Head of caudate nucleus (tissue), 42 donors: ENCODE results near the gene UBAC1.
"Not testable (repeated sequence)": the region's sequence is repeated elsewhere in the genome, so short reads cannot be mapped to it uniquely, and the experiment has no call there.

ENCODE experiments used
- DNase-seq, 42 donors: peaks; one replicate each; pipeline versions ENCODE4 v3.0.0 to v3.0.0-alpha.2; 2020 to 2021; ENCODE audit warnings: mixed read lengths in 7 of 42
- intact Hi-C: fragments of 100-400 bp; cut with DNase I; formaldehyde crosslinking; loops from one replicate; pipeline ENCODE4 v1.15.0; 2022

The UBAC1 gene

GRCh38 chr9:135949501-135950134 is 11.6 kb downstream of the UBAC1 start:
- no peak for DNase-seq
- intact Hi-C loops = no loop called here

DNA sequence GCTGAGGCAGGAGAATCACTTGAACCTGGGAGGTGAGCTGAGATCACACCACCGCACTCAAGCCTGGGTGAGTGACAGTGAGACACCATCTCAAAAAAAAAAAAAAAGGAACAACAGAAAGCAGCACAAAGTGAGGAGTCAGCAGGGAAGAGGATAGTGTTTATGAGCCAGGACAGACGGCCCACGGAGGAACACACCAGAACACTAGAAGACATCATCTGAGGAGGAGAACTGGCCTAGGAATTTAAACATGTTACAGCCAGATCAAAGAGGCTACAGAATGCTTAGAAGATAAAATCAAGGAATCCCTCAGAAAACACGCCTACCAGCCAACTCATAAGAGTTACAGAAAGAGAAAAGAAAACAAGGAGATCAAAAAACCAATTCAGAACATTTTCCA is 12.2 kb downstream of the UBAC1 start:
- no peak for DNase-seq
- intact Hi-C loops = no loop called here

DNA sequence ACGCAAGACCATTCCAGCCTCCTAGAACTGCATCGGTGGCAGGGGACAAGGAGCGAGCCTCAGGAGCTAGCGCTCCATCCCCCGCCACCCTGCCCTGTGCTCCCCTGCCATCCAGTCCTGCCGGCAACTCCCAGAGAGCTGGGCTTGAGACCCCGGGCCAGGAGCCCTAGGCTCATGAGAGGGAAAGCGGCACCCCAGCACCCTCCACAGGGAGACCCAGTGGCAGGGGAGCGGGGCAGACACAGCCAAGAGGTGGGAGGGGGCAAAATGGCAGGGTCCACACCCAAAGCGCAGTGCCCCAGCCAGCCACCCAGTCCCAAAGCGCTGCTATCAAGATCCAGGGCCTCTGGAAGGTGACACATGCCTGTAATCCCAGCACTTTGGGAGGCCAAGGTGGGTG is 12.7 kb downstream of the UBAC1 start:
- intact Hi-C loops = no loop called here
- DNase-seq = no peak

DNA sequence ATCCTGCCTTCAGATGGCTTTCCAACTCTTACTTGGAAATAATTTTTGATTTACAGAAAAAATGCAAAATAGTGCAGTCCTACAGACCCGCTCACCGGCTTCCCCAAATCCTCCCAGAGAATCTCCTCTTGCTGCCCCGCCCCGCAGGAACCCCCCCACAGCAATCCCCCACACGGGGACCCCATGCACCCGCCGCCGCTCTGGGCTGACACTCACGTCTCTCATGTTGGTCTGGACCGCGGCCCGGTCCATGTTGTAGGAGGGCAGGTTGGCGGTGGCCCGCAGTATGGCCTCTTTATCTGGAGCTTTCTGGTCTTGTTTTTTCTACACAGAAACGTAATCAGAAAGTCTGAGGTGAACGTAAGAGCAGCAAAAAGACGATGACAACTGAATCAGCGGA is 13.6 kb downstream of the UBAC1 start:
- no peak for DNase-seq
- intact Hi-C loops = no loop called here

- intact Hi-C loops, DNase-seq: not testable (repeated sequence)
These were observed 14.1 kb downstream of the UBAC1 start for GRCh38 chr9:135947105-135947504.

- no peak for DNase-seq
- intact Hi-C loops = no loop called here
These were observed 14.7 kb downstream of the UBAC1 start for GRCh38 chr9:135946392-135946994.

DNA sequence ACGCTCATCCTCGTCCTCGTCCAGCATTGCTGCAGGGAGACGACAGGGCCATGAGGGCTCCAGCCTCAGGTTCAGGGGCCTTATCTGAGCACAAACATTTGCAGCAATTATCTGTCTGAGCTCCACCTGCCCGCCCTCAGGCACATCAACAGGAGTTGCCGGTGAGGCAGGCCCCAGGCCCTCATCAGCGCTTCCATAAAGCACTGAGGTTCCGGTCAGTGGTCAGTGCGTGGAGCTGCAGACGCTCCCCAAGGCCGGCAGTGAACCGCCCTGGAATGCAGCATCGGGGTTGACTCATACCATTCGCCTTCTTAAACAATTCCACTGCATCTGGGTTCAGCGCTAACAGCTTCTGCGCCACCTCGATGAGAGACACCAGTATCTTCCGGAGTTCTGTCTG is 15.2 kb downstream of the UBAC1 start:
- intact Hi-C loops = no loop called here
- no peak for DNase-seq

DNA sequence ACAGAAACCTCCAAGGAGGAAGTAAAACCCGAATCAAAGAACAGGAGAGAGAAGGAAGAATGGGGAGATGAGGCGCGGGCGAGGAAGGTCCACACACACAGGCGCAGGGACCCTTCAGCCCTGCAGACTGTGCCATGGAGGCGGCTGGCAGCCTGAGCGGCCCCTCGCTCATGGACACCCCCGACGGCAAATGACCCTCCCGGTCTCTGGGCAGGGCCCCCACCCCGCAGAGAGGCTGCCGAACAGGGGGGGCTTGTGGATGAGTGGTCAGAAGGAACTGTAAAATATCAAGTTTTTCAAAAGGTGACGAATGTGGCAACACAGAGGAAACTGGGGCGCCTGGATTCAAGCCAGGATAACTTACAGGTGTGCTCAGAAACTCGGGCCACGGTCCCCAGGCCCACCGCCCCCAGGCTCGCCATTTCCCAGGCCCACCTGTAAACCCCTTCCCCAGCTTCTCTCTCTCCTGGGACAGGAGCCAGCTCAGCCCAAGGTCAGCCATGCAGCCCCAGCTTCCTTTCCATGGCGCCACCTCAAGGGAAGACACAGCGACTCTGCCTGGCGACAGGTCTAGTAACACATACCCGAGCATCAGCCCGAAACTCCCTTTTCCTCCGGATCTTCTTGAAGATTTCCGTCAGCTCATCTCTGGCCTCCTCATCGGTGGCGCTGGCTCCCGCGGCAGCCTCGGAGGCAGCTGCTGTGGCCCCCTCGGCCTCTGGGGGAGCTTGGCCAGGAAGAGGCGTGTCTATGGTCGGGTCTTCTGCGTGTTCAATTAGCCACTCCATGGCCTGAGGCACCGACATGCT is 16.5 kb downstream of the UBAC1 start:
- no peak for DNase-seq
- intact Hi-C loops = no loop called here

DNA sequence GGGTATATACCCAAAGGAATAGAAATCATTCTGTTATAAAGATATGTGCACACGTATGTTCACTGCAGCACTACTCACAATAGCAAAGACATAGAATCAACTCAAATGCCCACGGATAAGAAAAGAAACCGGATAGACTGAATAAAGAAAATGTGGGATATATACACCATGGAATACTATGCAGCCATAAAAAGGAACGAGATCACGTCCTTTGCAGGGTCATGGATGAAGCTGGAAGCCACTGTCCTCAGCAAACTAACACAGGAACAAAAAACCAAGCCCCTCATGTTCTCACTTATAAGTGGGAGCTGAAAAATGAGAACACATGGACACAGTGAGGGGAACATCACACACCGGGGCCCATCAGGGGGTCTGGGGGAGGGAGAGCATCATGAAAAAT is 17.6 kb downstream of the UBAC1 start:
- DNase-seq, intact Hi-C loops: not testable (repeated sequence)

- intact Hi-C loops = no loop called here
- DNase-seq = no peak
These were observed 19.7 kb downstream of the UBAC1 start for GRCh38 chr9:135941288-135941995.

DNA sequence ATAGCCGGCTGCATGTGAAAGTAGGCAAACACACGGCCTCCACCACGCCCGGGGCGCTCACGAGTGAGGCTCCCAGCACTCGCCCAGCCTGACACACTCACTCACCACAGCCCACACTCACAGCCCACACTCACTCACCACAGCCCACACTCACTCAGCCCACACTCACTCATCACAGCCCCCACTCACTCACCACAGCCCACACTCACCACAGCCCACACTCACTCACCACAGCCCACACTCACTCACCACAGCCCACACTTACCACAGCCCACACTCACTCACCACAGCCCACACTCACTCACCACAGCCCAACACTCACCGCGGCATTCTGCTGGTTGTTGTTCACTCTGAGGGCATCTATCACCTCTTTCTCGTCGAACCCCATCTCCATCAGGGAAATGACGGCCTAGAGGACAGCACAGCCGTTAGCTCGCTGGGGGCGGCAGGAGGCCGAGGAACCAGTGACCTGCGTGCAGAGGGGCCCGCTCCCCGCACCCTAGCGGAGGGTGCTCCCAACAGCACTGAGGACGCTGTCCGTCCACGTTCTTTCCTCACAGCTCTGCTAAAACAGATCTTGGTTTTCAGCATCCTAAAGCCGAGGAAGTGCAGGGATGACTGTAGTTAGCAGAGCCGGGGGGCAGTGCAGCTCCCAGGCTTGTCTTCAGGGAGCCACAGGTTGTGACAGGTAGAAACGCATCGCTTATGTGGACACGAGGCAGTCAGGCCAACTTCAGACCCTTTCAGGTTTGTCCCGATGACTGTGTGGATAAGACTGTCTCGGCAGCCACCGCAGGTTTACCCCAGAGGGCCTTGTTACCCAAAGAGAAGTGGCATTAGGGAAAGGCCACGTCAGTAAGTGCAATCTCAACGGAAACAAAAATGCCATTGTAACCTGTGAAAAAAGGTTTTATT is 21.6 kb downstream of the UBAC1 start:
- no peak for DNase-seq
- intact Hi-C loops = no loop called here

DNA sequence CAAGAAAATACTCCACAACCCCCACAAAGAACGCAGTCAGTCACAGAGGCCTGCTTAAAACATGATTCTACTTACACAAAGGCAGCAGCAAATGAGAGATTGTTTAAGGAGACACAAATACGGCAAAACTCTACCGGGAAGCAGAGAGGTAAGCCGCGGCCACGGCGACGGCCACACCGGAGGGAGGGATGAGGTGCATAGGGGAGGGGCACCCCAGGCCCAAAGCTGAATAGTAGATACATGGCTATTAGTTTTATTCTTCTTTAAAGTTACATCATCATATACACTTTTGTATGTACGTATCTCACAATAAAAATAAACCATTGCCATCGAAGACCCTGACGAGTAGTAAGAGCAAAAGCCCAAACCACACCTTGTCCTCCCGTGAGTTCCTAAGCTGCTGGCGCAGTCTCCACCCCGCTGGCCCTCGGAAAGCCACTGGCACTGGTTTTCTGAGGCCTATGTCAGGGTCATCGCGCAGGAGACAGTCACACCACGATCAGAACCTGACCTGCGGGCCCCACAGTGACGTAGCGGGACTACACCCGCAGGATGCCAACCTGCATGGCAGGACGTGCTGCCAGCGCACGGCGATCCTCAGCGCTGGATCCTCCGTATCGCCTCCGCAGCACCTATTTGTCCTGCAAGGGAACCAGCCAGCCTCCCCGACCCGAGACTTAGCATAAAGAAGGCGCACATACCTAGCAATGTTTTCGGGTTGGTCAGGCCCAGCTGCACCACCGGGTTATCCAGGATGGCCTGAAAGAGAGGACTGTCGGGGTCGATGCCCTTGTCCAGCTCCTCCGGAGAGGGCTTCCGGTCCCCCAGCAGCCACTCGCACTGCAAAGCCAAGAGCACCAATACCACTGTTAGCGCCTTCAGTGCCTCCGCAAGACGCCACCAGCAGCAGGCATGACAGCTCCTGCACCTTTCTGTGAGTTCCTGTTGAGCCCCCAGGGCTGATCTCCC is 23.4 kb downstream of the UBAC1 start:
- no peak for DNase-seq
- intact Hi-C loops = no loop called here

DNA sequence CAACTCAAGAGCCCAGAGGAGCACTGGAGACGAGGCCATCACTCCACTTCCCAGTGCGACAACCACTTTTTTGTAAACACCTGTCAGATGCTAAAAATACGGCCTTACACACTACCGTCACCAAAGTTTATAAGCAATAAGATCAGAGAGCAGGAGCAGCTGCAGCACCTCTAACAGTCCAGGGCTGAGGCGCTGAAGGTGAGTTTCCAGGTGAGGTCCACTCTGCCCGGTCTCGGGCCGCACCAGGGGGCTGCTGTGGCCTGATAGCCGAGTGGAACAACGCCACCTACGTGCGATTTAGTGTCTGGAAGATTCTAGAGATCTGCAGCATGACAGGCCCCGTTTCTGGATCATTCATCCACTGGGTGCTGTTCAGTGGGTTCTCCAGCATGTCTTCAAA is 28.1 kb downstream of the UBAC1 start:
- no peak for DNase-seq
- intact Hi-C loops = no loop called here

DNA sequence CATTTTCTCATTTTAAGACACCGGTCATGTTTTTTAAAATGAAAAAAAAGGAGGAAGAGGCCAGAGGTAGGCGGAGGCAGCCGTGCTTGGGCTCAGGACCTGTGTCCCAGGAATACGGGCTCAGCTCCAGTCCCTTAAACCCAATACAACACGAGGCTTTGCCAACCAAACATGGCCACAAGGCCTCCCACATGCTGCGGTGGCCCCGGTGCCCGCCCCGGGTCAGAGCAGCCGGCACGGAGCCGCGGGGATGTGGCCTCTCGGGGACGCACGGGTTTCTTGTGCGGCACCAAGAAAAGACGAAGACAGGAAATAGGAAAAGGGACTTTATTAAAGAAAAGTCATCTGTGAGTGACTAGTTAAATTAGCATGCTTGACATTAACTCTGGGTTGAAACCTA is 28.5 kb downstream of the UBAC1 start:
- DNase-seq = no peak
- intact Hi-C loops = no loop called here

- intact Hi-C loops = no loop called here
- no peak for DNase-seq
These were observed 29.8 kb downstream of the UBAC1 start for GRCh38 chr9:135931349-135931820.

- intact Hi-C loops = no loop called here
- no peak for DNase-seq
These were observed 30.5 kb downstream of the UBAC1 start for GRCh38 chr9:135930446-135931345.
